HUES6 (cell line): ENCODE data around the gene PRSS56.

Source experiments
- H3K27ac ChIP-seq: 2 replicates; pipeline ENCODE4 v1.7.0; 2013; ENCODE audit warnings: low read depth, mild to moderate bottlenecking, low read length, inconsistent platforms
- H3K27me3 ChIP-seq: 2 replicates; pipeline ENCODE4 v1.6.1; 2013; ENCODE audit warnings: low read length; ENCODE audit not compliant: control insufficient read depth, insufficient read depth
- H3K36me3 ChIP-seq: 2 replicates; pipeline ENCODE4 v1.6.1; 2013; ENCODE audit warnings: low read length; ENCODE audit not compliant: control insufficient read depth, insufficient read depth
- H3K4me1 ChIP-seq: 2 replicates; pipeline ENCODE4 v1.6.1; 2013; ENCODE audit warnings: low read length; ENCODE audit not compliant: control insufficient read depth, insufficient read depth
- H3K4me3 ChIP-seq: 2 replicates; pipeline ENCODE4 v1.5.1; 2013; ENCODE audit warnings: low read depth, low read length
- H3K9ac ChIP-seq: one replicate; pipeline ENCODE4 v1.6.1; 2013; ENCODE audit warnings: mild to moderate bottlenecking, low read length
- H3K9me3 ChIP-seq: 2 replicates; pipeline ENCODE4 v1.6.1; 2013; ENCODE audit warnings: low read depth, low read length; ENCODE audit not compliant: control insufficient read depth, insufficient read depth

Gene PRSS56

DNA sequence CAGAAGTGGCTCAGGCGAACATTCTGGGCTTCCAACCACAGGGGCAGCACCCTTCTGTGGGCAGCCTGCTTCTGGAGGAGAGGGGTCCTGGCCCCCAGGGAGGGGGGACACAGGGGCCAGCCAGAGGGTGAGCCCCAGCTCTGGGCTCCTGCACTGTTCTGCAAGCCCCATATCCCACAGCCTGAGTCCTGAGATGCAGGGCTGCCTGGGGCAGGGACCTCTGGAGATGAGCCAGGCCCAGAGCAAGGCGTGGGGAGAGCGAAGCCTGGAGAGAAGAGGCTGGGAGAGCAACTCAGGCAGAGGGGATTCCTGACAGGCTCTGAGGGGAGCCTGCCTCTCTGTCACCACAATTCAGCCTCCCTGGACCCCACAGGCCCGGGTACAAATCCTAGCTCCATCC is 13.5 kb upstream of the PRSS56 start:
- Histone ChIP-seq H3K27ac (no peak overlapping the region), H3K9ac (no peak overlapping the region), H3K9me3 (no peaks in the 10 kb centered on the region), H3K27me3 (peaks cover 62% of the 10 kb centered on the region), H3K36me3 (no peaks in the 10 kb centered on the region), H3K4me1 (peaks cover 17% of the 10 kb centered on the region), H3K4me3 (no peak overlapping the region)

DNA sequence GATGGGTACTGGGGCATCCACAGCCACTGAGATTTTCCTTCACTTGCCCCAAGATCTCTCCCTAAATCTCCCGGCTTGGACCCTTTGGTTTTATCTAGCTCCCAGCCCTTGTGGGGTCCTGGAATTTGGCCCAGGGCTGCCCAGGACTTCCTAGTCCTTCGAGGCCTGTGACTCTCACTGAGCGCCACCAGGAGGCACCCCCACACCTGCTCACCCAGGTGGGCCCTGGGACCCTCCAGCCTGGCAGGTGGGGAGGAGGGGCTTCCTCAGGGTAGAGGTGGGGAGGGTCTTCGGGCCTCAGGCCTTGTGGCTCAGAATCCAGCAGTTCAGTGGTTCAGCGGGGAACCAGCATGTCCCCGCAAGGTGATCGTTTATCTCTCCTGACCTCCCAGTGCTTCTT is 11.9 kb upstream of the PRSS56 start:
- H3K36me3 ChIP-seq, result no peaks in the 10 kb centered on the region
- peaks cover 52% of the 10 kb centered on the region for H3K27me3 ChIP-seq
- peaks cover 10% of the 10 kb centered on the region for H3K4me1 ChIP-seq

DNA sequence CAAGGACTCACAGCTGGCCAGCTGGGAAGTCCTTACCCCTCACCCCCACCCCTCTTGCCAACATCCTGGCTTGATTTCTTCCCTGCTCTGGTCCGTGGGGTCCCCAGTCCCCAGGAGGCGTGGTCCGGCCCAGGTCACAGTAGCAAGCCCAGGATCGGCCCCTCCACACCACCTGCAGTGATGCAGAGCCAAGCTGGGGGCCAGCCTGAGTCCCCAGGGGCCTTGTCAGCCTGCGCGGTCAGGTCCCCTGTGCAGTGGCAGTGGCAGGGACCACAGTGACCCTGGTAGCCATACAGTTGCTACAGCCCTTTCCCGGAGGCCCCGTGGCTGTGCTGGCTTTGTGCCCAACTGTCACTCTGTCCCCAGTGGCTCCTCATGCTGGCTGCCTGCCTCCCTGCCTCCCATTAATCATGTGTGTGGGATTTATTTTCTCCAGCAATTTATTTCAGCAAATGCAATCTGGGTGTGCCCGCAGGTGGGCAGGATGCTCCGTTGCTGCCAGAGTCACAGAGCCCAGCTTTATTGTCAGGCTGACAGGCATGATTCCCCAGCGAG is 8.8 kb upstream of the PRSS56 start:
- Histone ChIP-seq H3K27me3 (peaks cover 29% of the 10 kb centered on the region), H3K4me1 (no peaks in the 10 kb centered on the region; the same call in 1 of the 2 replicates), H3K4me3 (no peak overlapping the region), H3K9me3 (no peaks in the 10 kb centered on the region), H3K36me3 (no peaks in the 10 kb centered on the region), H3K27ac (no peak overlapping the region), H3K9ac (no peak overlapping the region)

More for the DNA sequence above, 11.9 kb upstream of the PRSS56 start:
- H3K4me3 ChIP-seq, result no peak overlapping the region
- no peak overlapping the region for H3K9ac ChIP-seq
- no peak overlapping the region for H3K27ac ChIP-seq
- H3K9me3 ChIP-seq, result no peaks in the 10 kb centered on the region

DNA sequence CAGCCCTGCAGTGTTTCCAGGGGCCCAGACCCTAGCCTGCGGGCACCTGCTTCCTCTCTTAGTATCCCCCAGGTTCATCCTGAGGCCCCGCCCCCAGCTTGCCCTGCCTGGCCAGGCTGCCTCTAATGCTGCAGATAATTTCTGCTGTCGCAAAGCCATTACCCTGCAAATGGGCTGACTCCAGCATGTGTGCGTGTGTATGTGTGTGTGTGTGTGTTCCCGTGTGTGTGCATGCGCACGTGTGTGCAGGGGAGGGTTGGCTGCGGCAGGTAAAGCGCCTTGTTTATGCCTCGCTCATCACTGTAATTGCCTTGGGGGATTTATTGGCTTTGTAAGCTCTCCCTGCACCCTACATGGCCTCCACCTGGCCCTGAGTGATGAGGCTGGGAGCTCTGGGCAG is 7.6 kb upstream of the PRSS56 start:
- Histone ChIP-seq H3K27ac (no peak overlapping the region), H3K4me1 (no peaks in the 10 kb centered on the region; the same call in 1 of the 2 replicates), H3K27me3 (peaks cover 26% of the 10 kb centered on the region; the same call in 1 of the 2 replicates), H3K9ac (no peak overlapping the region), H3K9me3 (no peaks in the 10 kb centered on the region), H3K4me3 (no peak overlapping the region), H3K36me3 (no peaks in the 10 kb centered on the region)

DNA sequence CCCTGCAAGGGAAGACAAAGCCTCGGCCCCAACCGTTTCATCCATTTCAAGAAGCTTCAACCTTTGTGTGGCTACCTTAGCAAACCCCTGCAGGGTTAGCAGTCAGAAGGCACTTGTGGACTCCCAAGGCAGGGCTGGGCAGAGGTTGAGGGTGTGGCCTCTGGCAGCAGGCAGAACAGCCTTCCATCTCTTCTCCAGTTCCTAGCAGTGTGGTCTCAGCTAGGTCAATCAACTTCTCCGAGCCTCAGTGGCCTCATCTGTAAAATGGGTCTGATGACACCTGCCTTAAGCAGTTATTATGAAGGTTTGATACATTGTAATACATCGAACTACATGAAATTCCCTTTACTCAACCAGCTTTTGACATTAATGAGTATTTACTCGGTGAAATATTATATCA is 6.8 kb upstream of the PRSS56 start:
- Histone ChIP-seq H3K9ac (no peak overlapping the region), H3K36me3 (no peaks in the 10 kb centered on the region), H3K27me3 (peaks cover 28% of the 10 kb centered on the region; the same call in 1 of the 2 replicates), H3K27ac (no peak overlapping the region), H3K4me3 (no peak overlapping the region), H3K9me3 (no peaks in the 10 kb centered on the region), H3K4me1 (no peaks in the 10 kb centered on the region; the same call in 1 of the 2 replicates)

DNA sequence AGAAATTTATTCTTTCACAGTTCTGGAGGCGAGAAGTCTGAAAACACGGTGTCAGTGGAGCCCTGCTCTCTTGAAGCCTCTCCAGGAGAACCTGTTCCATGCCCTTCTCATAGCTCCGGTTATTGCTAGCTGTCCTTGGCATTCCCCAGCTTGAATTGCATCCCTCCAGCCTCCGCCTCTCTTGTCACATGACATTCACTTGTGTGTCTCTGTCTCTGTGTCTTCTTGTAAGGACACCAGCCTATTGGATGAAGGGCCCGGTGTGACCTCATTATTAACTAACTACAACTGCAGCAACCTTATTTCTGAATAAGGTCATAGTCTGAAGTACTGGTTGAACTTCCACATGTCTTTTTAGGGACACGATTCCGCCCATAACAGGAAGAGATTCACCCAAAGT is 4.5 kb upstream of the PRSS56 start:
- H3K27me3 ChIP-seq, result peaks cover 48% of the 10 kb centered on the region
- peaks cover 9% of the 10 kb centered on the region; the same call in 1 of the 2 replicates for H3K4me1 ChIP-seq
- no peak overlapping the region for H3K27ac ChIP-seq
- no peak overlapping the region for H3K9ac ChIP-seq
- H3K36me3 ChIP-seq, result no peaks in the 10 kb centered on the region
- no peak overlapping the region for H3K4me3 ChIP-seq
- H3K9me3 ChIP-seq, result no peaks in the 10 kb centered on the region

DNA sequence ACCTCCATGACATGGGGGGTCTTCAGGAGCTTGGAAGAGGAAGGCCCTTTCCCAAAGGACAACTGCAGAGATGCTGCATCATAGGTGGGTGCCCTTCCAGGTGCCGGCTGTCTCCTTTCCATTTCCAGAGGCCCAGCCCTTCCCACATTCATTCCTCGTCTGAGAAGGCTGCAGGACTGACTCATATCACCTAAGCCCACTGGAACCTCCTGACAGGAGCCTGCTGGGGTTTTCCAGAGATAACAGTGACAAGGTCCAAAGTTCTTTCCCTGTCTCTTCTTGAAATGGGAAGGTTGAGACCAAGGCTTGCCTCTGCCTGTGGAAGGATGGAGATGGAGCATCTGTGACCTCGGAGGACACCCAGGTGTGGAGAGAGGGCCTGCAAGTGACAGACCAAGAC is 3.6 kb upstream of the PRSS56 start:
- Histone ChIP-seq H3K4me1 (peaks cover 9% of the 10 kb centered on the region; the same call in 1 of the 2 replicates), H3K9me3 (no peaks in the 10 kb centered on the region), H3K9ac (no peak overlapping the region), H3K27ac (no peak overlapping the region), H3K27me3 (peaks cover 57% of the 10 kb centered on the region), H3K4me3 (no peak overlapping the region), H3K36me3 (no peaks in the 10 kb centered on the region)

DNA sequence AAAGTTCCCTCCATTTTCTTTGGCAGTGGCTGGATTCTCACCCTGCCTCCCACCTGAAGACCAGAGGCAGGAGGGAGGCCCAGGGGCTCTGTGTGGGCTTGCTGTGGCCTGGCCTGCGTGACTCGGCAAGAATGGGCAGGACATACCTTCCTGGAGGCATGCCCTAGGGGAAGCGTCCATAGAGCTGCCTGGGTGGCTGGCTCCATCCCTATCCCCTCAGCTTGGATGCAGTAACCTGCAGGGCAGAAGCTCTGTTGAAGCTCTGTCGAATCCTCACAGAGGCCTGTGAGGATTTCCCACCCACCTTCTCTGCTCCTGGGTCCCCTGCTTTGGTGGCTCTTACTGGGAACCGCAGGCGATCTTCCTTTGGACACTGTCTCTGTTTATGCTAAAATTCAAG is 1.3 kb upstream of the PRSS56 start:
- Histone ChIP-seq H3K27me3 (peaks cover 76% of the 10 kb centered on the region), H3K4me1 (peaks cover 13% of the 10 kb centered on the region), H3K27ac (no peak overlapping the region), H3K9ac (no peak overlapping the region), H3K9me3 (no peaks in the 10 kb centered on the region), H3K4me3 (no peak overlapping the region), H3K36me3 (no peaks in the 10 kb centered on the region)

DNA sequence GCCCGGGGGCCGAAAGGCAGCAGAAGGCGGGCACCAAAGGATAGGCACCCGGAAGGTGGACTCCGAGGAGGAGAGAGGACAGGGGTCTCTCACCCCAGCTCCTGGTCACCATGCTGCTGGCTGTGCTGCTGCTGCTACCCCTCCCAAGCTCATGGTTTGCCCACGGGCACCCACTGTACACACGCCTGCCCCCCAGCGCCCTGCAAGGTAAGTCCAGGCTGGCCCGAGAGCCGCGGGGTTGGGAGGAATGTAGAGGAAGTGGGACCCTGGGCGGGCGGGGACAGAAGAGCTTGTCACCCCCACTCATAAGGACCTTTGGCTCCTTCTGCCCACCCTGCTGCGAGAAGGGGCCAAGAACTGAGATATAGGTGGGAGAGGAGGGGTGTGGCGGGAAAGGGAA is 301 bp downstream of the PRSS56 start:
- Histone ChIP-seq H3K36me3 (no peaks in the 10 kb centered on the region), H3K9ac (no peak overlapping the region), H3K9me3 (no peaks in the 10 kb centered on the region), H3K4me1 (peaks cover 16% of the 10 kb centered on the region), H3K27me3 (peaks cover 86% of the 10 kb centered on the region), H3K4me3 (no peak overlapping the region), H3K27ac (no peak overlapping the region)

DNA sequence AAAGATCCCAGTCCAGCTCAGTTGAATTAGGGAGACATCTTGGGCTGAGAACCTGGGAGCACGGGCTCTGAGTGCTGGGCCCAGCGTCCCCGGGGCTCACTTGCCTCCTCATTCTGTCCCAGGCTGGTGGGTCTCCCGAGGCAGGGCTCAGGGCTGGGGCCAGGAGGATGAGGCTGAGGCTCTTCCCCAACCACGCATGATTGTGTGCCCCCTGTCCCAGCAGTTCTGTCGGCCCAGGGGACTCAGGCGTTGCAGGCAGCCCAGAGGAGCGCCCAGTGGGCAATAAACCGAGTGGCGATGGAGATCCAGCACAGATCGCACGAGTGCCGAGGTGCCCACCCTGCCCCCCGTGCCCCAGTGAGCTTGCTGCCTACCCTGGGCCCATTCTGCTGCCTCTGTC is 910 bp downstream of the PRSS56 start:
- H3K27me3 ChIP-seq, result peaks cover 80% of the 10 kb centered on the region
- no peak overlapping the region for H3K9ac ChIP-seq

DNA sequence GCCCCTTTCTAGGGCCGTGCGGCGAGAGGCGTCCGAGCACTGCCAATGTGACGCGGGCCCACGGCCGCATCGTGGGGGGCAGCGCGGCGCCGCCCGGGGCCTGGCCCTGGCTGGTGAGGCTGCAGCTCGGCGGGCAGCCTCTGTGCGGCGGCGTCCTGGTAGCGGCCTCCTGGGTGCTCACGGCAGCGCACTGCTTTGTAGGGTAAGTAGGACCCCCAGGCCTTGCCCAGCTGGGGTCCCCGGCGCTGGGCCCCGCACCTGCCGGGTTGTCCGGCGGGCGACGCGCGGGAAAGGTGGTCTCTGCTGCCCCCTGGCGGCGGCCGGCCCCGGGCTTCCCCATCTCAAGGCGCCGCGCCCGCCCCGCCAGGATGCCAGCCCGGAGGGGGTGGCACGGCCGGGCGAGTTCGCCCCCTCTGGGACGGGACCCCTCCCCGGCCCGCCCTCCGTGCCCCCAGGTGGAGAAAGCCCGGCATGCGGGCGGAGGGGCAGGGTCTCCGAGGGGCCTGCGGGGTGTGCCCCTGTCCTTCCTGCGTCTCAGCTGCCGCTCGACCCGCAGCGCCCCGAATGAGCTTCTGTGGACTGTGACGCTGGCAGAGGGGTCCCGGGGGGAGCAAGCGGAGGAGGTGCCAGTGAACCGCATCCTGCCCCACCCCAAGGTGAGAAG is 1.9 kb downstream of the PRSS56 start:
- H3K36me3 ChIP-seq, result no peaks in the 10 kb centered on the region
- peak overlapping the region; percentile 40; the same call in 1 of the 2 replicates for H3K4me3 ChIP-seq
- H3K4me1 ChIP-seq, result peaks cover 16% of the 10 kb centered on the region
- H3K9ac ChIP-seq, result no peak overlapping the region
- H3K27ac ChIP-seq, result no peak overlapping the region
- H3K27me3 ChIP-seq, result peaks cover 72% of the 10 kb centered on the region
- no peaks in the 10 kb centered on the region for H3K9me3 ChIP-seq

More for the DNA sequence above, 910 bp downstream of the PRSS56 start:
- H3K4me3 ChIP-seq, result no peak overlapping the region
- no peaks in the 10 kb centered on the region for H3K36me3 ChIP-seq
- H3K4me1 ChIP-seq, result peaks cover 16% of the 10 kb centered on the region
- H3K27ac ChIP-seq, result no peak overlapping the region
- H3K9me3 ChIP-seq, result no peaks in the 10 kb centered on the region
